A549 (cell line): ENCODE measurements around the gene FOXO6. TPM values are rescaled to one million over a fixed set of nuclear protein-coding genes. Genes with fewer than 3 reads are reported as not detected.

ENCODE experiments used
- ATAC-seq, 2 experiments: fragments of 200-7000 bp in 1 of 2; fragments of >200 bp in 1 of 2; cut with Nextera tagmentation in 1 of 2; cut with Tn5 transposase in 1 of 2; 3 replicates each; pipeline versions ENCODE4 v1.8.0 to v1.9.1; 2018 to 2020; ENCODE audit warnings: mild to moderate bottlenecking in 1 of 2, moderate library complexity in 1 of 2
- CTCF ChIA-PET: fragments of 300-600 bp; sonication (Branson Sonifier 250); formaldehyde crosslinking; extraction: SDS; loops from one replicate; lab custom pipeline; 2021; ENCODE audit warnings: antibody characterized with exemption, inconsistent platforms; lab: Yijun Ruan, JAX
- POLR2A ChIA-PET: fragments of 350-600 bp; formaldehyde crosslinking; extraction: SDS; loops from one replicate; lab custom pipeline; 2021; ENCODE audit warnings: antibody characterized with exemption, inconsistent platforms; lab: Yijun Ruan, JAX
- DNase-seq, 2 experiments: peaks; one replicate each; pipeline versions ENCODE4 v3.0.0 to v3.0.0-alpha.2; 2011 to 2016; ENCODE audit warnings: low read depth in 1 of 2, low spot score in 1 of 2
- FAIRE-seq: peaks from 2 replicates; lab custom pipeline; 2011; peaks lifted over from hg19 to GRCh38; lab: Jason Lieb, UNC
- H3K27ac ChIP-seq, 2 experiments: fragments of >200 bp; sonication (Bioruptor Twin); formaldehyde crosslinking; 3 replicates each; pipeline ENCODE4 v1.5.1; 2016 to 2017
- H3K4me1 ChIP-seq: fragments of >200 bp; sonication (Bioruptor Twin); formaldehyde crosslinking; 3 replicates; pipeline ENCODE4 v1.6.1; 2016
- H3K4me2 ChIP-seq: fragments of >200 bp; sonication (Bioruptor Twin); formaldehyde crosslinking; 3 replicates; pipeline ENCODE4 v1.6.1; 2016
- H3K4me3 ChIP-seq: fragments of >200 bp; sonication (Bioruptor Twin); formaldehyde crosslinking; 3 replicates; pipeline ENCODE4 v1.5.1; 2016
- H3K9me3 ChIP-seq: fragments of >200 bp; sonication (Bioruptor Twin); formaldehyde crosslinking; 3 replicates; pipeline ENCODE4 v1.6.1; 2016
- BHLHE40 ChIP-seq: IDR thresholded peaks from 2 replicates; pipeline ENCODE4 v1.6.1; 2012; ENCODE audit warnings: low read depth, low read length, inconsistent platforms
- CEBPB ChIP-seq, 2 experiments: fragments of >200 bp in 1 of 2; sonication (Bioruptor Twin) in 1 of 2; formaldehyde crosslinking in 1 of 2; IDR thresholded peaks; 2 replicates each; pipeline ENCODE4 v1.6.1; 2012 to 2016
- EHF ChIP-seq: fragments of 250-450 bp; sonication (Bioruptor Pico); IDR thresholded peaks from 2 replicates; pipeline ENCODE4 v1.5.0; 2020; ENCODE audit warnings: mild to moderate bottlenecking
- FOSL2 ChIP-seq, 2 experiments: fragments of 450-650 bp in 1 of 2; fragments of >200 bp in 1 of 2; sonication (Bioruptor Twin) in 1 of 2; formaldehyde crosslinking; IDR thresholded peaks; 2 replicates each; pipeline versions ENCODE4 v1.5.0 to v1.6.1; 2016 to 2020; ENCODE audit warnings: mild to moderate bottlenecking in 1 of 2, moderate library complexity in 1 of 2
- HDAC2 ChIP-seq: fragments of 200-600 bp; sonication (generic); IDR thresholded peaks from 2 replicates; pipeline ENCODE4 v1.6.1; 2016
- HOXB13 ChIP-seq: fragments of 250-450 bp; sonication (Bioruptor Pico); IDR thresholded peaks from 2 replicates; pipeline ENCODE4 v1.5.0; 2020; ENCODE audit warnings: low read depth, mild to moderate bottlenecking, moderate library complexity
- JUN ChIP-seq, 2 experiments: fragments of >200 bp; sonication (Bioruptor Twin); formaldehyde crosslinking; IDR thresholded peaks; 2 replicates in 1 of 2; 3 replicates in 1 of 2; pipeline ENCODE4 v1.6.1; 2016 to 2017
- KDM1A ChIP-seq: fragments of 200-600 bp; sonication (generic); IDR thresholded peaks from 2 replicates; pipeline ENCODE4 v1.6.1; 2016; ENCODE audit warnings: low read depth, mild to moderate bottlenecking
- MAZ ChIP-seq: fragments of 150-350 bp; IDR thresholded peaks from 2 replicates; pipeline ENCODE4 v1.6.1; 2014; ENCODE audit warnings: antibody characterized with exemption, low read depth, low read length, borderline replicate concordance
- NFE2L2 ChIP-seq: fragments of 150-350 bp; conservative IDR thresholded peaks from 2 replicates; pipeline ENCODE4 v1.6.1; 2014; ENCODE audit warnings: low read length
- NPAS2 ChIP-seq: fragments of 250-450 bp; sonication (Bioruptor Pico); IDR thresholded peaks from 2 replicates; pipeline ENCODE4 v1.8.0; 2022; ENCODE audit warnings: mild to moderate bottlenecking, moderate library complexity, borderline replicate concordance
- PHF8 ChIP-seq: fragments of 200-600 bp; sonication (generic); IDR thresholded peaks from 2 replicates; pipeline ENCODE4 v1.6.1; 2016; ENCODE audit warnings: low read depth, mild to moderate bottlenecking, antibody characterized with exemption, moderate library complexity, borderline replicate concordance
- RAD21 ChIP-seq, 2 experiments: fragments of >200 bp in 1 of 2; sonication (Bioruptor Twin) in 1 of 2; formaldehyde crosslinking in 1 of 2; IDR thresholded peaks in 1 of 2; conservative IDR thresholded peaks in 1 of 2; 2 replicates in 1 of 2; 3 replicates in 1 of 2; pipeline ENCODE4 v1.6.1; 2012 to 2018; ENCODE audit warnings: inconsistent platforms in 1 of 2
- RARB ChIP-seq: fragments of 250-450 bp; sonication (Bioruptor Pico); IDR thresholded peaks from 2 replicates; pipeline ENCODE4 v1.8.0; 2021; ENCODE audit warnings: mild to moderate bottlenecking, moderate library complexity
- RNF2 ChIP-seq: fragments of 200-600 bp; sonication (generic); IDR thresholded peaks from 2 replicates; pipeline ENCODE4 v1.6.1; 2016; ENCODE audit warnings: low read depth, mild to moderate bottlenecking, antibody characterized with exemption, moderate library complexity, borderline replicate concordance
- USF2 ChIP-seq: fragments of 450-650 bp; IDR thresholded peaks from 2 replicates; pipeline ENCODE4 v1.6.1; 2014; ENCODE audit warnings: antibody characterized with exemption
- WGBS: methylation state at CpG from one replicate; pipeline ENCODE4 v1.1.6; 2017; ENCODE audit errors: missing lambda C conversion rate; 5-methylcytosine and 5-hydroxymethylcytosine counted together
- polyA plus RNA-seq, 4 experiments: library from polyadenylated mRNA; depleted of rRNA in 3 of 4; stranded (reverse); fragments of >200 nt; fragmentation: RNase III in 1 of 4; extraction: RNeasy Plus Mini Kit Qiagen cat#74134 plus additional on column Dnase treatment in 1 of 4; gene quantifications; 2 replicates in 3 of 4; 3 replicates in 1 of 4; pipeline ENCODE4 v1.2.3, GENCODE V29; 2011 to 2017
- TF ChIP-seq, protein P1 (sequence below): fragments of 250-450 bp; sonication (Bioruptor Pico); IDR thresholded peaks from 2 replicates; pipeline ENCODE4 v1.5.0; 2020; ENCODE audit warnings: low read depth, mild to moderate bottlenecking, moderate library complexity
- TF ChIP-seq, protein P2 (sequence below): fragments of >200 bp; sonication (Bioruptor Twin); formaldehyde crosslinking; IDR thresholded peaks from 2 replicates; pipeline ENCODE4 v1.6.1; 2016
- TF ChIP-seq, protein P3 (sequence below): fragments of >200 bp; sonication (Bioruptor Twin); formaldehyde crosslinking; IDR thresholded peaks from 3 replicates; pipeline ENCODE4 v1.6.1; 2016
- TF ChIP-seq, protein P4 (sequence below): IDR thresholded peaks from 2 replicates; pipeline ENCODE4 v1.6.1; 2012
- TF ChIP-seq, protein P5 (sequence below): fragments of 250-450 bp; sonication (Bioruptor Pico); IDR thresholded peaks from 2 replicates; pipeline ENCODE4 v1.5.0; 2021; ENCODE audit warnings: mild to moderate bottlenecking, moderate library complexity, borderline replicate concordance

Gene FOXO6
- polyA plus RNA-seq, 2 of the 4 experiments (the other 2 are of a cell fraction), result 0.10 to 0.25 TPM

DNA sequence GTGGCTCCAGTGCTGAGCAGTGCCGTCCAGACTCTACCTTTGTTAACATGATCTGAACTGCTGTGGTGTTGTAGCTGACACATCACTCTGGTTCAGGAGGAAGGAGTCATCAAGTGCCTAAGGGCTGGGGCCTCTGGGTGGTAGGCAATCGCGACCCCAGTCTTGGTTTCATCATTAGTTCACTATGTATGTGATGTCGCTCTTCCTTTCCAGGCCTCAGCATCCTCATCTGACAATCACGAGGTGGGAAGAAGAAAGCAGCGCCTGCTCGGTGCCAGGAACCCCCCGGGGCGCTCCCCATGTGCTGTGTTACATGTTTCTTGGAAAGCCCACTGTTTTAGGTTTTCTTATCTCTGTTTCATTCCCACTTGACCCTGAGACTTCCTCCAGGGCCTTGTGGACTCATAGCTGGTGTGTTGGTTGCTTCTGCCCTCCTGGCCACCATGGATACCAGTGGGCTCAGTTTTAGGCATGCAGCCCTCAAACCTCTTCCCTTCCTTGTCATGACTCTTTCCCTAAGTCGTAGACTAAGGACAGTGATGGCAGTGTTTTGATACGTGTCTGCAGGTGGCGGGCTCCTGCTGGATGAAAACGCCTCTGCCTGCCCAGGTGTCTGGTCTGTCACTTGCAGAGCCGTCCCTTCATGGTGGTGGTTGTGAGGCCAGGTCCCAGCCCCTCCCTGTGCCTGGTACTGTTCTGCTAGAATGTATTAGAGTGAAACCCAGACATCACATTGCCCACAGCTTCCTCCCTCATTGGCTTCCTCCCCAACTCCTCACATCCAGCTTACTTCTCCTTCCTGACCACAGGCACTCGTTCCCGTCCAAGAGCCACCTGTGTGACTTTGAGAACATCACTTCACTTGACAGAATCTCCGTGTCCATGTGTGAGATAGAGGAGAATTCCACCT, 17.2 kb upstream of the FOXO6 start:
- ChIA-PET POLR2A (no interaction called here), CTCF (interaction anchor here (0.7 to 1.6 kb wide), 4 partner anchors 10 to 89 kb away, joined by 3 to 6 read pairs (median 4); no protein-coding TSS in a partner anchor)
- TF ChIP-seq, protein P1, sequence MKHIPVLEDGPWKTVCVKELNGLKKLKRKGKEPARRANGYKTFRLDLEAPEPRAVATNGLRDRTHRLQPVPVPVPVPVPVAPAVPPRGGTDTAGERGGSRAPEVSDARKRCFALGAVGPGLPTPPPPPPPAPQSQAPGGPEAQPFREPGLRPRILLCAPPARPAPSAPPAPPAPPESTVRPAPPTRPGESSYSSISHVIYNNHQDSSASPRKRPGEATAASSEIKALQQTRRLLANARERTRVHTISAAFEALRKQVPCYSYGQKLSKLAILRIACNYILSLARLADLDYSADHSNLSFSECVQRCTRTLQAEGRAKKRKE (CRISPR knock-in tag), result no peak
- TF ChIP-seq NFE2L2 (no peak), EHF (CRISPR knock-in tag) (no peak), HDAC2 (no peak), RAD21 (conservative IDR thresholded peaks at IDR 0.05 in 1 of 2, IDR thresholded peaks at IDR 0.05 in 1 of 2) (no peak), MAZ (no peak), JUN (IDR thresholded peaks at IDR 0.05) (no peak), HOXB13 (CRISPR knock-in tag) (no peak), RNF2 (no peak), KDM1A (no peak)
- TF ChIP-seq, protein P2, sequence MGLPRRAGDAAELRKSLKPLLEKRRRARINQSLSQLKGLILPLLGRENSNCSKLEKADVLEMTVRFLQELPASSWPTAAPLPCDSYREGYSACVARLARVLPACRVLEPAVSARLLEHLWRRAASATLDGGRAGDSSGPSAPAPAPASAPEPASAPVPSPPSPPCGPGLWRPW, result no peak
- DNase-seq (no peak), ATAC-seq (no peak), FAIRE-seq (no peak)
- Histone ChIP-seq H3K9me3 (peaks cover 6% of the 10 kb centered on the region; the same call in 1 of the 3 replicates), H3K4me2 (no peak overlapping the region), H3K4me3 (no peak overlapping the region), H3K27ac (no peak overlapping the region), H3K4me1 (peaks cover 12% of the 10 kb centered on the region; the same call in 1 of the 3 replicates)
- WGBS, result 85% methylated on average over 17 of the region's 17 CpGs

DNA sequence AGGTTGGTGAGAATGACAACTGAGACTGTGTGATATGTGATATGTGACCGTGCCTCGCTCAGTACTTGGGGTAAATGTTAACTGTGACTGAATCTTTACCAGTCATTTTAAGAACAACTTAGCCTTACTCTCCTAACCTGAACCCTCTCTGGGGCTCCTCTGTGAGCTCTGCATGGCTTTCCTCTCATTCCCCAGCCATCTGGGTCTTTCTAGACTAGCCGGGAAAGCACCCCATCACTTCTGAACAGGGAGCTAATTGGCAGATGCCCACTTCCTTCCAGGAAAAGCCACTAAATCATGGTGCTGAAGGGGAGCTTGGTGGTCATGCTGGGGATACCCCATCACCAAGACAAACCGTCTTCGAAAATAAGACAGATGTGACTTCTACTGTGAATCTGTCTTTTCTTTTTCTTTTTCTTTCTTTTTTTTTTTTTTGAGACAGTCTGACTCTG, 16.5 kb upstream of the FOXO6 start:
- H3K9me3 ChIP-seq, result no peaks in the 10 kb centered on the region; the same call in 2 of the 3 replicates
- DNase-seq, result no peak
- WGBS, result 88% methylated on average over 5 of the region's 5 CpGs
- no peak for FAIRE-seq
- H3K27ac ChIP-seq, result no peak overlapping the region
- ChIA-PET CTCF (interaction anchor here (1.1 to 1.6 kb wide), 3 partner anchors 10 to 88 kb away, joined by 3 to 6 read pairs (median 4); no protein-coding TSS in a partner anchor), POLR2A (no interaction called here)
- peaks cover 12% of the 10 kb centered on the region; the same call in 1 of the 3 replicates for H3K4me1 ChIP-seq
- TF ChIP-seq EHF (CRISPR knock-in tag) (no peak), RARB (no peak), USF2 (no peak), FOSL2 (IDR thresholded peaks at IDR 0.05) (no peak), FOSL2 (CRISPR knock-in tag; IDR thresholded peaks at IDR 0.05) (no peak), PHF8 (no peak), NPAS2 (CRISPR knock-in tag) (no peak), CEBPB (IDR thresholded peaks at IDR 0.05) (no peak), BHLHE40 (no peak)
- TF ChIP-seq, protein P3, sequence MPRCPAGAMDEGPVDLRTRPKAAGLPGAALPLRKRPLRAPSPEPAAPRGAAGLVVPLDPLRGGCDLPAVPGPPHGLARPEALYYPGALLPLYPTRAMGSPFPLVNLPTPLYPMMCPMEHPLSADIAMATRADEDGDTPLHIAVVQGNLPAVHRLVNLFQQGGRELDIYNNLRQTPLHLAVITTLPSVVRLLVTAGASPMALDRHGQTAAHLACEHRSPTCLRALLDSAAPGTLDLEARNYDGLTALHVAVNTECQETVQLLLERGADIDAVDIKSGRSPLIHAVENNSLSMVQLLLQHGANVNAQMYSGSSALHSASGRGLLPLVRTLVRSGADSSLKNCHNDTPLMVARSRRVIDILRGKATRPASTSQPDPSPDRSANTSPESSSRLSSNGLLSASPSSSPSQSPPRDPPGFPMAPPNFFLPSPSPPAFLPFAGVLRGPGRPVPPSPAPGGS, result no peak
- TF ChIP-seq, protein P4, sequence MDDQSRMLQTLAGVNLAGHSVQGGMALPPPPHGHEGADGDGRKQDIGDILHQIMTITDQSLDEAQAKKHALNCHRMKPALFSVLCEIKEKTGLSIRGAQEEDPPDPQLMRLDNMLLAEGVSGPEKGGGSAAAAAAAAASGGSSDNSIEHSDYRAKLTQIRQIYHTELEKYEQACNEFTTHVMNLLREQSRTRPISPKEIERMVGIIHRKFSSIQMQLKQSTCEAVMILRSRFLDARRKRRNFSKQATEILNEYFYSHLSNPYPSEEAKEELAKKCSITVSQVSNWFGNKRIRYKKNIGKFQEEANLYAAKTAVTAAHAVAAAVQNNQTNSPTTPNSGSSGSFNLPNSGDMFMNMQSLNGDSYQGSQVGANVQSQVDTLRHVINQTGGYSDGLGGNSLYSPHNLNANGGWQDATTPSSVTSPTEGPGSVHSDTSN, result no peak
- TF ChIP-seq, protein P5, sequence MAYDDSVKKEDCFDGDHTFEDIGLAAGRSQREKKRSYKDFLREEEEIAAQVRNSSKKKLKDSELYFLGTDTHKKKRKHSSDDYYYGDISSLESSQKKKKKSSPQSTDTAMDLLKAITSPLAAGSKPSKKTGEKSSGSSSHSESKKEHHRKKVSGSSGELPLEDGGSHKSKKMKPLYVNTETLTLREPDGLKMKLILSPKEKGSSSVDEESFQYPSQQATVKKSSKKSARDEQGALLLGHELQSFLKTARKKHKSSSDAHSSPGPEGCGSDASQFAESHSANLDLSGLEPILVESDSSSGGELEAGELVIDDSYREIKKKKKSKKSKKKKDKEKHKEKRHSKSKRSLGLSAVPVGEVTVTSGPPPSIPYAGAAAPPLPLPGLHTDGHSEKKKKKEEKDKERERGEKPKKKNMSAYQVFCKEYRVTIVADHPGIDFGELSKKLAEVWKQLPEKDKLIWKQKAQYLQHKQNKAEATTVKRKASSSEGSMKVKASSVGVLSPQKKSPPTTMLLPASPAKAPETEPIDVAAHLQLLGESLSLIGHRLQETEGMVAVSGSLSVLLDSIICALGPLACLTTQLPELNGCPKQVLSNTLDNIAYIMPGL (CRISPR knock-in tag), result no peak
- no peak overlapping the region for H3K4me3 ChIP-seq
- no peak overlapping the region for H3K4me2 ChIP-seq
- ATAC-seq, result no peak
